GM21619 (cell line): Measurements from ENCODE around the gene SHISA6.

Experiments used
- ATAC-seq: cut with Tn5 transposase; IDR thresholded peaks from one replicate; pipeline ENCODE4 v1.9.1; 2021; ENCODE audit not compliant: unreplicated experiment

SHISA6 gene

DNA sequence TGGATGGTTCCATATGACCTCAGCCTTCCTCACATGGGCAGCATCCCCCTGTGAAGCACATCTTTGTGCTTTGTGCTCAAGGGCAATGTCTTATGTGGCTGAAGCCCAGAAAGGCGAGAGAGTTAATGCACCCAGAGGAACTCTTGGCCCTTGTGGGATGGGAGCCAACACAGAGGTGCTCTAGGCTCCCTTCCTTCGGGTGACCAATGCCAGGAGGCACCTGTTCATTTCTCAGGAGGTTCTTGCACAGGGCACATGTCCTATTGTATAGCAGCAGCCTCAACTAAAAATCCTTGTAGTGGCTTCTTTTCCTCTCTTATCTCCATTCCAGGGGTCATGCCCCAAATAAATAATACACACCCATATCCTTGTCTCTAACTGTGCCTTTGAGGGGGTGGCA lies 273.6 kb downstream of the SHISA6 start:
- no peak for ATAC-seq

DNA sequence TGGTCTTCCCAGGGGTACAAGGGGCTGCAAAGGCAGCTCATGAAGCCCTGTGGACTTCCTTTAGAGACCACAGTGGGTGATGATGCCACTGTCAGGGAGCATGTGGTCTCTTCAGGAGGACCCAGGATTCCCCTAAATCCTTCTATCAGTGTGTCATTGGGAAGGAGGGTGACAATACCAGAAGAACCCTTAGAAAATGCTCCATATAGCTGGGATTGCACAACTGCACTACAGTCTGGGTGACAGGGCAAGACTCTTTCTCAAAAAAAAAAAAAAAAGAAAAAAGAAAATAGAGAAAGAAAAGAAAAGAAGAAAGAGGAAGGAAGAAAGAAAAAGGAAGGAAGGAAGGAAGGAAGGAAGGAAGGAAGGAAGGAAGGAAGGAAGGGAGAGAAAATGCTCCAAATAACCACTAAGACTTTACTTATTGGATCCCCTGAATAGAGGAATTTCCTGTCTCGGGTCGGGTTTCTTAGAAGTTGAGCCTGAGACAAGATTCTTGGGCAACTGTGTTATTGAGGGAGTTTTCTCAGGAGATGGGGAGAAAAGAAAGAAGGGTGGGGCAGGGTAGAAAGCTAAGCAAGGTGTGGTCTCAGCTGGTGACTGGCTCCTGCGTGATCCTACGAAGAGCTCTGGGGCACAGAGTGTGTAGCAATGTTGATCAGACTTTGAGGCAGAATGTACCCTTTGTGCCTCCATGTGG lies 274.1 kb downstream of the SHISA6 start:
- ATAC-seq: no peak

DNA sequence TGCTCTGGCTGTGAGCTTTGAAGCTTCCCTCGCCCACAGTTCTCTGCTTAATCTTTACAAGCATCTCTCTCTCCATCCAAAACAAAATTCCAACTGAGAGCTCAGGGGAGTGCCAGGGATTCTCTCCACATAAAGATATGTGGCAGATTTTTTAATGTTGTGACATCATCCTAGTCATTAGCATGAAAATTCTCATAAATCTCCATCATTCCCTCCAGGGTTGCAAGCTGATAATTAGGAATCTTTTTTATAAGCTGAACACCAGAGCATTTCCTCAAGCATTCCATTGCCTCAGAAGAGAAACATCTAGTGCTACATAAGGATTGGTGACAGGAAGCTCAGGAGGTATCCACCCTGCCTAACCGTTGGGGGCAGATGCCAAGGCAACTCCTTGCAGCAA lies 274.9 kb downstream of the SHISA6 start:
- ATAC-seq: no peak

DNA sequence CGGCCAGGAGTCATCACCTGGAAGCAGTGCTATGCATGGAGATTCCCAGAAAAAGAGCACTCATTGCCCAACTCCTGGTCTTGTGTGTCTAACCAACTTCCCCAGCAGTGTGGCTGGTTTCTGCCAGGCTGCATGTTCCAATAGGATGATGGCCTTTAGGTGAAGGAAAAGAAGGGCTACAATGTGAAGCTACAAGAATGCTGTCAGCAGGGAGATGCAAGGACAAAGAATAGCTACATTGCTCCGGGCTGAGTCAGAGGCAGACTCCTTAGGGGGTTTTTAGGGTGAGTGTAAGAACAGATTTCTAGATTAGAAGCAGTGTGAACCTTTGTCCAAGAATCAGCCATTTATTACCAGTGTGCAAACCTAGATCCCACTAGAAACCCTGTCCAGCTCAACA lies 294.2 kb downstream of the SHISA6 start:
- no peak for ATAC-seq

DNA sequence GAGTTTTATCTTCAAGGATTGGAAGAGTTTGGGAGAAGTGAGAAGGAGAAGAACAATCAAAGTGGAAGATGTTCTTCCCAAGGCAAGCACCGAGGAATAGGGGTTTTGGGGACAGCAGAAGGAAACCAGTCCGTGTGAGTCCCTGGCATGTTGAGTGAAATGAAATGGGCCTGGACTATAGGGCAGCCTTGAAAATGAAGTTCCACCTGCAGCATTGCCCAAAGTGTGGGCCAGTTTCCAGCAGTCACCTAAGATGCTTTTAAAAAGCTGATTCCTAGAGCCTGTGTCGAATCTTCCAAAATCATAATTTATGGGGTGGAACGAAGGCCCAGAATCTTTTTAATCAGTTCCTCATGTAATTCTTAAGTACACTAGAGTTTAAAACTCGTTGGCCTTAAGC lies 297.4 kb downstream of the SHISA6 start:
- ATAC-seq: no peak

DNA sequence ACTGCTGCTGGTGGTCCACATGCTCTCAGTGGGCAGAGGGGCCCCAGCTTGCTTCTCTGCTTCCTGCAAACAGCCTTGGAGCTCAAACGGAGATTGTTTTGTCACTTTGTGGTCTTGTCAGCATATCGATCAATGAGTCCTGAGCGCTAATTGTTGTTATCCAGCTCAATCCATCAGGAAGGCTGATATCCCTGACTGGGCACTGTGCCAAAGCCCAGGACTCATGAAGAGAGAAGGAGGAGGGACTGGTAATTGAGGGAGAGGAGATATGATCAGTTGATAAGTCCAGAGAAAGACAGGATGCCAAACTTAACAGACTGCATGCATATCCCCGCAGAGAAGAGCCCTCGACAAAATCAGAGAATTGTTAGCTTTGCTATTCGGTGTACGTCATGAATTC lies 298.6 kb downstream of the SHISA6 start:
- ATAC-seq: no peak

DNA sequence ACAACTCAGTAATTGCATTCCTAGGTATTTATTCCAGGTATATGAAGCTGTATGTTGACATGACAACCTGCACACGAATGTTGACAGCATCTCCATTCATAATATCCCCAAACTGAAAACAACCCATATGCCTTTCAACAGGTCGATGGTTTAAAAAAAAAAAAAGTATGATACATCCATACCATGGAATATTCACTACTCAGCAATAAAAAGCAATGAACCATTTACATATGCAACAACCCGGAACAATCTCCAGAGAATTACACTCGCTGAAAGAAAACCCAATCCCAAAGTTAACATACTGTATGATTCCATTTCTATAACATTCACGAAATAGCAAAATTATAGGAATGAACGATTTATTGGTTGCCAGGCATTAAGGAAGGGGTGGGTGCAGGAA lies 304.0 kb downstream of the SHISA6 start:
- no peak for ATAC-seq

DNA sequence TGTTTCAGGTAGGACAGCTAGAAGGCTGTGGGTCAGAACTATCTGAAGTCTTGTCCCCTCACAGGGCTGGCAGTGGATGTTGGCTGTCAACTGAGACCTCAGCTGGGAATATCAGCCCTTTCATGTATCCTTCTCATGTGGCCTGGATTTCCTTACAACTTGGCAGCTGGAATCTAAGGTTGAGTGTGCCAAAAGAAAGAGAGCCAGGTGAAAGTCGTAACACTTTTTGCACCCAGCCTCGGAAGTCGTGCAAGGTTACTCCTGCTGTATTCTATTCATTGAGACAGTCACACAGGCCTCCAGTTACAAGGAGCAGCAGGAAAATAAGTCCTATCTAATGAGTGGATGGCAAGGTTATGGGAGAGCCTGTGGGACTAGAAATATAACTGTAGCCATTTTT lies 304.7 kb downstream of the SHISA6 start:
- no peak for ATAC-seq

DNA sequence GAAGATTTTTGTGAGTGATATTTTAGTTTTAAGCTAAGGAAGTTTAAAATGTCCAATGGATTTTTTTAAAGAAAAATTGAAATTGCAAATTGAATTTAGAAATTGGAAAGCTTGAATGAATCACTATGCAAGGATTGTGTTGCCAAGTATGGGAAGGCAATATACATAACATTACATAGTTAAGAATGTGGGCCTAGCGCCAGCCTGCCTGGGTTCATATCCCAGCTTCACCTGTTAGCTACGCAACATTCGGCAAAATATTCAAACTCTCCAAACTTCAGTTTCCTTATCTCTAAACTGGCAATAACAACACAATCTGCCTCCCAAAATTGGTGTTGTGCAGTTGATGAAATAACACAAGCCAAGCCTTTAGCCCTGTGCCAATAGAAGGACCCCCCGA lies 306.8 kb downstream of the SHISA6 start:
- ATAC-seq: no peak

DNA sequence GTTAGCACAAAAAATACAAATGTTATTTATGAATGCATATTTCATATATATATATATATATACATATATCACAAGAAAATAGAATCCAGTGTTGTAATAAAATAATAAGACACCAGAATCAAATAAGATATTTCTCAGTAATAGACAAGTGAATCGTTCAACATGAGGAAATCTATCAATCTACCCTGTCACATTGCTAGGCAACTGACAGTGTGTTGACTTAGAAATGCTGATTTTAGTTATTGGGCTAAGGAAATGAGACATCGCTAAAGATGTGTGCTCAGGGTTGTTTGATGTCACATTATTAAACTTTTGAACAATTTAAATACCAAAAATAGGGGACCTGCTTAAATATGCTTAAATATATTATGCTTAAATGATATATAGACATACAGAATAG lies 307.4 kb downstream of the SHISA6 start:
- no peak for ATAC-seq

DNA sequence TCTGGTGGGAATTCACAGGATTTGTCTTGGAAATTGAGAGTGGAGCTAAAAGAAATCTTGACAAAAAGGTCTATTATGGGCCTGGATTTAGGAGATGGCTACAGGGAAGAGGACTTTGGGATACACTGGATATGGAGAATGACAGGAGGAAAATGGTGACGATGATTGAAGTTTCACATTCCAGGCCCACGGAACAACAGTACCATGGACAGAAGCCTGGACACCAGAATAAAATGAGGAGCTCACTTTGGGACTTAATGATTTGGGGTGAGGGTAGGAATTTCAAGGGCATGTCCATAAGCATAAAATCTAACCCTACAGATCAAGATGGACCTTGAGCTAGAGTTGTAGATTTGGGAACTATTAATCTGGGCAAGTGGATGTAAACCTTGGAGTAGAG lies 309.4 kb downstream of the SHISA6 start:
- no peak for ATAC-seq

DNA sequence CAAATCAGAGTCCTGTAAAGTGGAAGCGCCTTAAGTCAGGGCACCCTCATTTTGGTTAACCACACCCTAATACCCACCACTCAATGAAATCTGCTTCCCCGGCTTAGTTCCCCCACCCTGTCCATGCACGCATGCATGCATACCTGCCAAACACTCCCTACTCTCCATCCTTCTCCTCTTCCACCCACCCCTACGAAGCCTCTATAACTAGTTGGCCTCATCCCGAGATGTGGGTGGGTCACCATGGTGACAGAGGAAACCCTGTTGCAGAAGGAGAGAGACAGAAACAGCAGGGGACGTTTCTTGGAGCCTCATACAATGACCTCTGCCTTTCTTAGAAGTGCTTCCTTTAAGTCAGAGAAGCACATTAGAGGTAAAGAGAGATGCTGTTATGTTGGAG lies 310.4 kb downstream of the SHISA6 start:
- no peak for ATAC-seq

DNA sequence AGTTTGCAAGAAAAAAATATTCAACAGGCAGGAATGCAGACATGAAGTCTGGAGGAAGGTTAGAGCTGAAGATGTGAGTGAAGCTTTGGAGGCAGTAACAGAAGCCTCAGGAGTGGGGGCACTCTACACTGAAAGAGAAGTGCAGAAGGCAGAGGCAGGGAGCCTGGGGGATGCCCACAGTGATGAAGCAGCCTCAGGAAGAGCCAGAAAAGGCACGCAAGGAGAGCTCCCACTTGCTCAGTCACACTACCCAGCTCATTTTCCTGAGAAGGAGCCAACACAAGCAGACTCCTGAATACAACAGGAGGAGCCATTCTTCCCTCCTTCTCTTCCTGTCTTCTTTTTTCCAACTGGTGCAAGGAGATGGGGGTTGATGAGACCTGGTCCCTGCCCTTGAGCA lies 312.1 kb downstream of the SHISA6 start:
- no peak for ATAC-seq

DNA sequence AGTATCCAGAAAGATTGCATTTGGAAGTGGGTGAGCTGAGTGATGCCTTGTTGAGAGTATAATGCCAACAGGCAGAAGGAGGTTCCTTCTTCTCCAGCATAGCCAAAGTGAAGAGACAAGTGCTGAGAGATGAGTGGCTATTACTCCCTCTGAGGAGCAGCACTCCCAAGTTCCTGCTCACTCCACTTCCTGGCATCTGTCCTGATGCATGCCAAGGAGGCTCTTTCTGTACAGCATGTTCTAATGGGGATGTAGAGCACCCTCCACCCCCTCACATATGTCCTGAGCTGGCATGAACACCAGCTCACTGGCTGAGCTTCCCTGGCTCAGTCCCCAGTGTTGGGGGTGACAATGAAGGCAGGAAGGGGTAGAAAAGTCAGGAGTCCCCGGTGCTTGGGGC lies 313.0 kb downstream of the SHISA6 start:
- ATAC-seq: no peak

DNA sequence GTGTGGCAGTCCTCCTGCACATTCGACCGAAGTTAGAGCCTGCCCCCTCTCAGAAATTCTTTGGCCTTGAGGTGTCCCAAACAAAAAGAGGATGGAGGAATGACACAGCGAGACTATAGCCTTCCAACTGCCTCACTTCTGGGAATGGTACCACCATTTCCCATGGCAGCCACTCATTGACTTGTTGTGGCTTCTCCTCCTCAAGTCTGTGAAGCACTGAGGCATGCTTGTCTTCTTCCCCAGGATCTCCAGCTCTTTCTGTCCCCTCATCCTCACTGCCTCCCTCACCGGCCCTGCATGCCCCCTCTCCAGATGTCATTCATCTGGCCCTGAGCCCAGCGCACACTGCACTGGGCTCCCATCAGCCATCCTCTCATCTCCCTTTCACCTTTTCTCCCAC lies 313.5 kb downstream of the SHISA6 start:
- ATAC-seq: no peak

DNA sequence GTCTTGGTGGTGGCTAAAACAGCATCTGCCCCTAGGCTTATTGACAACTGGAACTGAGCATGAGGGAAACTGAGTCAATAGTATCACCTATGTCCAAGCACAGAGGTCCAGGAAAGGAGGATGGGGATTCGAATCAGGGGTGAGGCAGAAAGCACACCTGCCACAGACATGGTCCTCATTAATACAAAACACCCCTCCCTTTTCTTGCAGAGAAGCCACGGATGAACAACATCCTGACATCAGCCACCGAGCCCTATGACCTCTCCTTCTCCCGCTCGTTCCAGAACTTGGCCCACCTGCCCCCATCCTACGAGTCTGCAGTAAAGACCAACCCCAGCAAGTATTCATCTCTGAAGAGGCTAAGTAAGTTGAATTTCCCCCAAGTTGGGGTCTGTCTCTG lies 314.5 kb downstream of the SHISA6 start:
- ATAC-seq: no peak

DNA sequence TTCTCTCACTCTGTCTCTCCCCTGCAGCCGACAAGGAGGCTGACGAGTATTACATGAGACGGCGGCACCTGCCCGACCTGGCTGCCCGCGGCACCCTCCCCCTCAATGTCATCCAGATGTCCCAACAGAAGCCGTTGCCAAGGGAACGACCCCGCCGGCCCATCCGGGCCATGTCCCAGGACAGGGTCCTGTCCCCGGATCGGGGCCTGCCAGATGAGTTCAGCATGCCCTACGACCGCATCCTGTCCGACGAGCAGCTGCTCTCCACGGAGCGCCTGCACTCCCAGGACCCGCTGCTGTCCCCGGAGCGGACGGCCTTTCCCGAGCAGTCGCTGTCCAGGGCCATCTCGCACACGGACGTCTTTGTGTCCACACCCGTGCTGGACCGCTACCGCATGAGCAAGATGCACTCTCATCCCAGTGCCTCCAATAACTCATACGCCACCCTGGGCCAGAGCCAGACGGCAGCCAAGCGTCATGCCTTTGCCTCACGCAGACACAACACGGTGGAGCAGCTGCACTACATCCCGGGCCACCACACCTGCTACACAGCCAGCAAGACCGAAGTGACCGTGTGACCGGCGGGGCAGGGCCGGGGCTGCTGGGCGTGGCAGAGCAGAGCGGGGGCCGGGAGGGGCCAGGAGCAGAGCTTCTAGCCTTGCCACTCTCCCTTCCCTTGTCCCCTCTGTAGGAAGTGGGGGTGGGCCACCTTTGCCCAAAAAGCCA lies 316.9 kb downstream of the SHISA6 start:
- no peak for ATAC-seq

DNA sequence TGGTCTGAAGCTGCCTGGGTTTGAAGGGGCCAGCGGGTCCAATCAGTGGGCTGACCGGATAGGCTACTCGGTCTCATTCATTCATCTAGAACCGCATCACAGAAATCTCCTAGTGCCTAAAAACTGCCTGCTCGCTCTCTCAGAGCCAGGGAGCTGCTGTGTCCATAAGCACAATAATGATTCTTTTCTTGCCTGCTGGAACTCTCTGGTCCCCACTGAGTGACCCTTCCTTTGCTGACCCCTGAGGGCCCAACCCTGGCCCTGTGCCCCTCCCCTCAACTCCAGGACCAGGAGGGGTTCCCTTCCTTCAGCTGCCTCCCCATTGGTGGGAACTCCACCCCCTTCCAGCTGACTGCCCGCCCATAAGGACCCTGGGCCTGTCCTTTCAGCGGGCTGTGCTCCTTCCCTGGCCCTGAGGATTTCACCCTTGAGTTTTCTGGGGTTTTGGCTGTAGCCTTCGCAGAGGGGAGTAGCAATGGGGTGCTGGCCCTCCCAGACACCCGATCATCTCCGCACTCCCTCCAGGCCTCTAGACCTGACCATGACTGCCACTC lies 317.7 kb downstream of the SHISA6 start:
- no peak for ATAC-seq

DNA sequence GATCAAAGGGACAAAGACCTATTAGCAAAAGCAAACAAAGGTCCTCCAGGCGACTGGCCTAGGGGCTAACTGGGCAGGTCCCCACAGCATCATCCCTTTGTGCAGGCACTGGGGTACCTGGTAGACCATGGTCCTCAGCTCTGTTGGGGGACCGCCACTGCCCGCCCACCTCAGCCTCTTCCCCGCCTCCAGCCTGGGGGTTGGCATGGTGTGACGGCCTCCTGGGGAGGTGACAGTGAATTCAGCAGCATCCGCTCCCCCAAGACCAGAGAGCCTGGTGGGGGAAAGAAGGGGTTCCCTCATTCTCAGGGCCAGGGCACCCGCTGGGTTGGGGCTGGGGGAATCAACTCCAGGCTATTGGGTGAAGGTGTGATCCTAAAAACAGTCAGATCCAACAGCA lies 318.6 kb downstream of the SHISA6 start:
- no peak for ATAC-seq

DNA sequence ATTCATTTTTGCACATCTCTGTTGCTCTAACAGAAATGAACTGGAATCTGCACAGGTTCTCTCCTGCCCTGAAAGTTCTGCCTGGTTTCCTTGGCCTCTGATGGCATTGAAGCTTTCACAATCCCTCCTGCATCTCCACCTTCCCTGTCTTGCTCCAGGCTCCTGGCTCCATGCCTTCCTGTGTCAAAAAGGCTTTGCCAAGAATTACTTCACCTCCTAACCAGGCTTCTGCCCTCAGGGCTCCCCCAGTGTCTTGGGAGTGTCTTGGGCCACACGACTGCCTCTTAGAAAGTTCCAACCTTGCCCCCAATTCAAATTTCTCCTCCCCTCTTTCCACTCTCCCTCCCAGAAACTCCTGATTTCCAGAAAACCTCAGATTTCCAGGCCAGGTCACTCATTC lies 320.3 kb downstream of the SHISA6 start:
- no peak for ATAC-seq

DNA sequence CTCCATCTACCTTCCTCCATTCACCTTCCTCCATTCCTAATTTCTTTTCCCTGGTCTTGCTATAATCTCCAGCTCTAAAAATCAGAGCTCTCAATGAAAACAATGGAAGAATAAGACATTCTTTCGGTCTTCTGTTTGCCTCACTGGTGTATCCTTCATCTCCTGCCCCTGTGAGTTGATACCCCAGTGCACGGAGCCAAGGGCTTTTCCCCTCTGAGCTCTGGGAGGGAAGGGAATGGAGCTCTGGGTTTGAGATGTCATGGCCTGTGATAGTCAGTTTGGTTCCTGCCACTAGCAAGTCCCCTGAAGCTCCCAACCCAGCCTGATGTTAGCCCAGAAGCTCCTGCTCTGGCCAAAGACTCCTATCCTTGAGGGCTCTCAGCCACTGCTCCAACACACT lies 320.7 kb downstream of the SHISA6 start:
- ATAC-seq: no peak

DNA sequence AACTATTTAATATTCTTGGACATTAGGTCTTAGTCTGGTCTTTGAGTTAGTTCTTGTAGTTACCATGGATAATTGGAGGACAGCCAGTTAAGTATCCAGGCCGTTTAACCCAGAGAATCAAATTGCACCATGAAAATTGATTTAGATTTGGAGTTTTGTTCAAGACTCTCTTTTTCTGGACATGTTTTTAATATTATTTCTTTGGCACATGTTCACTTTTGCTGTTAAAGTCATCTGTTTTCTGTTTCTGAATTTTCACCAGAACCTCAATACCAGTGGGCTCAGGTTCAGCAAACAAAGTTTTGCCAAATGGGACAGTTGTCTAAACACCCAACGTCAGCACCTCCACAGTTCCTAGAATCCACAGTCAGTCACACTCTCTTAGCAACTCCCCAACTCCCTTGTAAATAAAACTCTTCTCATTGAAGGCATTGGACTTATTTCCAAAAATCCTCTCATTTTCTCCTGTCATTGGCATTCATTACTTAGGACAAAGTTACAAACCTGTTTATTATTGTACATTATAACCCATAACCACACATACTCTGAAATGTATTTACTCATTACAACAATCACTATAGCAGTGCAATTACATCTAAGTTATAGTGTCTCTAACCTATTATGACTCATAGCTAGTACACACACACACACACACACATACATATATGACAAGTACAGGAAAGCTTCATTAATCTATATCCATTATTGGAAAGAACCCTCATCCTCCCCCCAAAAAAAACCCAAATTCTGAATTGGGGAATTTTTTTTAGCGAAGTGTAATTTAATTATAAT lies 323.8 kb downstream of the SHISA6 start:
- ATAC-seq: no peak
